Endothelial cell of umbilical vein (primary cell): Measurements from ENCODE around the gene TBC1D23. TPM values are rescaled to one million over a fixed set of nuclear protein-coding genes. Genes with fewer than 3 reads are reported as not detected.

Experiments used
- BruUV-seq: library from RNA; stranded (reverse); fragments of 400-500 nt; replicated peaks from 2 replicates; lab custom pipeline; 2021; lab: Mats Ljungman, UMichigan
- CTCF ChIA-PET: fragments of 300-600, 350-600 bp; sonication (Branson Sonifier 250); formaldehyde crosslinking; loops from one replicate; lab custom pipeline; 2021; ENCODE audit warnings: antibody characterized with exemption, inconsistent platforms; lab: Charles Lee
- POLR2A ChIA-PET: fragments of 300-600, 350-600 bp; sonication (Branson Sonifier 250); formaldehyde crosslinking; loops from one replicate; lab custom pipeline; 2021; ENCODE audit warnings: antibody characterized with exemption, inconsistent platforms; lab: Charles Lee
- DNase-seq: peaks from one replicate; pipeline ENCODE4 v3.0.0-alpha.2; 2011; ENCODE audit warnings: low read depth, low spot score
- FAIRE-seq: peaks from 2 replicates; lab custom pipeline; 2011; peaks lifted over from hg19 to GRCh38; lab: Jason Lieb, UNC
- H2AFZ ChIP-seq: 2 replicates; pipeline ENCODE4 v1.6.0; 2012; ENCODE audit warnings: low read depth, low read length, control low read depth, inconsistent platforms
- H3K27ac ChIP-seq: 2 replicates; pipeline ENCODE4 v1.5.1; 2011; ENCODE audit warnings: low read depth, mild to moderate bottlenecking, control low read depth, low read length, moderate library complexity; ENCODE audit not compliant: insufficient read depth
- H3K27me3 ChIP-seq, 2 experiments: 2 replicates each; pipeline versions ENCODE4 v1.6.0 to v1.6.1; 2011; ENCODE audit warnings: low read length in 2 of 2, mixed read lengths in 1 of 2; ENCODE audit not compliant: control insufficient read depth in 2 of 2, insufficient read depth in 2 of 2
- H3K36me3 ChIP-seq, 2 experiments: 2 replicates in 1 of 2; 3 replicates in 1 of 2; pipeline ENCODE4 v1.5.1; 2011; ENCODE audit warnings: low read length in 2 of 2, mild to moderate bottlenecking in 1 of 2, moderate library complexity in 1 of 2; ENCODE audit not compliant: control insufficient read depth in 2 of 2, insufficient read depth in 2 of 2; ENCODE audit errors: extremely low read depth in 1 of 2
- H3K4me1 ChIP-seq: 3 replicates; pipeline ENCODE4 v1.5.1; 2011; ENCODE audit warnings: mild to moderate bottlenecking, low read length; ENCODE audit not compliant: control insufficient read depth, insufficient read depth; ENCODE audit errors: extremely low read depth
- H3K4me2 ChIP-seq: 2 replicates; pipeline ENCODE4 v1.6.1; 2011; ENCODE audit warnings: low read length, control low read depth, mixed read lengths; ENCODE audit not compliant: insufficient read depth
- H3K4me3 ChIP-seq, 3 experiments: fragments of 200-600 bp in 1 of 3; sonication (generic), shearing (Covaris generic) in 1 of 3; replicated peaks in 1 of 3; 2 replicates each; pipeline ENCODE4 v1.5.1; 2011 to 2016; ENCODE audit warnings: control low read depth in 3 of 3, low read length in 3 of 3, mild to moderate bottlenecking in 2 of 3, inconsistent platforms in 1 of 3, low read depth in 1 of 3, moderate library complexity in 1 of 3; ENCODE audit not compliant: insufficient read depth in 1 of 3
- H3K79me2 ChIP-seq: 2 replicates; pipeline ENCODE4 v1.6.0; 2012; ENCODE audit warnings: low read length, inconsistent platforms; ENCODE audit not compliant: control insufficient read depth, insufficient read depth
- H3K9ac ChIP-seq: replicated peaks from 2 replicates; pipeline ENCODE3; 2011; ENCODE audit warnings: low read length, control low read depth; ENCODE audit not compliant: insufficient read depth; ENCODE audit errors: extremely low read depth
- H3K9me1 ChIP-seq: replicated peaks from 3 replicates; pipeline ENCODE4 v1.6.0; 2011; ENCODE audit warnings: mild to moderate bottlenecking, low read length; ENCODE audit not compliant: control insufficient read depth, insufficient read depth; ENCODE audit errors: extremely low read depth
- H3K9me3 ChIP-seq: replicated peaks from 2 replicates; pipeline ENCODE4 v1.5.1; 2012; ENCODE audit warnings: low read length, inconsistent platforms; ENCODE audit not compliant: control insufficient read depth, insufficient read depth
- H4K20me1 ChIP-seq: replicated peaks from 2 replicates; pipeline ENCODE3; 2011; ENCODE audit warnings: mild to moderate bottlenecking, low read length; ENCODE audit not compliant: control insufficient read depth, insufficient read depth; ENCODE audit errors: extremely low read depth
- EZH2 ChIP-seq: IDR thresholded peaks from 2 replicates; pipeline ENCODE4 v1.6.1; 2012; ENCODE audit warnings: borderline replicate concordance, low read depth, mild to moderate bottlenecking, moderate library complexity, low read length, inconsistent platforms; ENCODE audit not compliant: severe bottlenecking
- FOS ChIP-seq: IDR thresholded peaks from 2 replicates; pipeline ENCODE4 v1.6.1; 2011; ENCODE audit warnings: mild to moderate bottlenecking, low read length, moderate library complexity, borderline replicate concordance; ENCODE audit not compliant: insufficient read depth
- GATA2 ChIP-seq: IDR thresholded peaks from 2 replicates; pipeline ENCODE4 v1.7.0; 2011; ENCODE audit warnings: low read depth, mild to moderate bottlenecking, moderate library complexity, mixed read lengths, low read length; ENCODE audit not compliant: insufficient read length, insufficient read depth
- JUN ChIP-seq: IDR thresholded peaks from 2 replicates; pipeline ENCODE4 v1.6.1; 2011; ENCODE audit warnings: borderline replicate concordance, low read depth; ENCODE audit not compliant: insufficient read length, insufficient read depth
- MYC ChIP-seq: IDR thresholded peaks from one replicate; pipeline ENCODE4 v1.6.1; 2011; ENCODE audit warnings: mild to moderate bottlenecking, low read depth, low read length
- POLR2A ChIP-seq: IDR thresholded peaks from 2 replicates; pipeline ENCODE4 v1.6.1; 2012; ENCODE audit warnings: low read depth, mild to moderate bottlenecking, control low read depth, low read length
- POLR2AphosphoS5 ChIP-seq: IDR thresholded peaks from 2 replicates; pipeline ENCODE4 v1.6.1; 2012; ENCODE audit warnings: low read depth, mild to moderate bottlenecking, control low read depth, low read length, moderate library complexity; ENCODE audit not compliant: insufficient read depth
- dilution Hi-C: fragments of 300-500 bp; cut with MboI; formaldehyde crosslinking; loops from one replicate; pipeline ENCODE4 v1.15.0; 2019; ENCODE audit warnings: low sequenced_read_pairs; ENCODE audit not compliant: extremely low pct_ligation_motif_present
- intact Hi-C: fragments of 100-400 bp; cut with micrococcal nuclease; formaldehyde crosslinking; loops from one replicate; pipeline ENCODE4 v1.10.0; 2022
- polyA plus RNA-seq, 4 experiments: library from polyadenylated mRNA; depleted of rRNA in 3 of 4; stranded (reverse) in 3 of 4; unstranded in 1 of 4; fragments of >200 nt; gene quantifications; 2 replicates each; pipeline versions ENCODE4 v1.2.1 to v1.2.3, GENCODE V29; 2011 to 2012; ENCODE audit warnings: missing spikeins in 1 of 4
- total RNA-seq: library from RNA; stranded (reverse); gene quantifications from 2 replicates; pipeline ENCODE4 v1.2.3, GENCODE V29; 2021
- TF ChIP-seq, protein P1 (sequence below), 2 donors: IDR thresholded peaks; 1 replicate in 1 of 2; 2 replicates in 1 of 2; pipeline ENCODE4 v1.5.1; 2011; ENCODE audit warnings: low read length in 2 of 2, mild to moderate bottlenecking in 2 of 2, moderate library complexity in 2 of 2, control low read depth in 1 of 2, inconsistent platforms in 1 of 2, low read depth in 1 of 2; ENCODE audit not compliant: insufficient read depth in 1 of 2; ENCODE audit errors: extremely low read depth in 1 of 2
- TF ChIP-seq, protein P2 (sequence below): IDR thresholded peaks from 2 replicates; pipeline ENCODE4 v1.6.1; 2011; ENCODE audit not compliant: insufficient read depth, insufficient read length

Gene TBC1D23
- total and polyA plus RNA-seq, 2 donors (not counting 3 experiments of a cell fraction or from before 2014, with no cell fraction given) = 10.3 to 34.8 TPM

DNA sequence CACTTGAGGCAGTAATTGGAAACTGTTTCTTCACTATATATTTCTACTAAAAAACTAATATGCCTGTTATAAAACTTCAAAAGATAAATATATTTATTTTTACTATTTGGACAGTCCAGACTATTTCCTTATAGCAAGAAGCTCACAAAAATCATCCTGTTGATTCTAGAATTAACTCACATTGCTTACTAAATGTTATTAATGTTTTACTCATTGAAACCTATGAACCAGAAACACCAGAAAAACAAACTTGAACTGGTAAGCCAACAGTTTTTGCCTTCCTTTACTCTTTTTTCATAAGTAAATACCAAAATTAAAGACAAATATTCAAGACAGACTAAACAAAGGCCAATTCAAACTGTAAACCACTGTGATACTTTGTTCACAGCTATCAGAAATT lies 113.7 kb downstream of the TBC1D23 start:
- intact Hi-C loops (no loop called here), dilution Hi-C loops (no loop called here)
- Histone ChIP-seq H2AFZ (no peak overlapping the region), H3K4me3 (no peak overlapping the region), H3K79me2 (peaks cover 1% of the 10 kb centered on the region), H3K4me2 (no peak overlapping the region), H3K9me3 (no peaks in the 10 kb centered on the region), H3K9me1 (no peaks in the 10 kb centered on the region), H4K20me1 (no peaks in the 10 kb centered on the region), H3K4me1 (no peaks in the 10 kb centered on the region), H3K27ac (no peak overlapping the region), H3K27me3 (no peaks in the 10 kb centered on the region), H3K36me3 (peaks cover 10 to 12% of the 10 kb centered on the region in 2 experiments), H3K9ac (no peak overlapping the region)
- BruUV-seq = no TSS peak
- DNase-seq = no peak
- FAIRE-seq = no peak
- CTCF ChIA-PET = interaction anchor here (1.7 kb wide), 1 partner anchor 88 kb away, joined by 5 read pairs; no protein-coding TSS in a partner anchor
- POLR2A ChIA-PET = no interaction called here
- no peak for TF ChIP-seq POLR2A
- TF ChIP-seq, protein P1, sequence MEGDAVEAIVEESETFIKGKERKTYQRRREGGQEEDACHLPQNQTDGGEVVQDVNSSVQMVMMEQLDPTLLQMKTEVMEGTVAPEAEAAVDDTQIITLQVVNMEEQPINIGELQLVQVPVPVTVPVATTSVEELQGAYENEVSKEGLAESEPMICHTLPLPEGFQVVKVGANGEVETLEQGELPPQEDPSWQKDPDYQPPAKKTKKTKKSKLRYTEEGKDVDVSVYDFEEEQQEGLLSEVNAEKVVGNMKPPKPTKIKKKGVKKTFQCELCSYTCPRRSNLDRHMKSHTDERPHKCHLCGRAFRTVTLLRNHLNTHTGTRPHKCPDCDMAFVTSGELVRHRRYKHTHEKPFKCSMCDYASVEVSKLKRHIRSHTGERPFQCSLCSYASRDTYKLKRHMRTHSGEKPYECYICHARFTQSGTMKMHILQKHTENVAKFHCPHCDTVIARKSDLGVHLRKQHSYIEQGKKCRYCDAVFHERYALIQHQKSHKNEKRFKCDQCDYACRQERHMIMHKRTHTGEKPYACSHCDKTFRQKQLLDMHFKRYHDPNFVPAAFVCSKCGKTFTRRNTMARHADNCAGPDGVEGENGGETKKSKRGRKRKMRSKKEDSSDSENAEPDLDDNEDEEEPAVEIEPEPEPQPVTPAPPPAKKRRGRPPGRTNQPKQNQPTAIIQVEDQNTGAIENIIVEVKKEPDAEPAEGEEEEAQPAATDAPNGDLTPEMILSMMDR (IDR thresholded peaks at IDR 0.05; ENCODE audit: extremely low read depth in 1 of 2, insufficient read depth in 1 of 2, low read depth in 1 of 2, low read length in 2 of 2) = no peak
- TF ChIP-seq GATA2 = no peak
- no peak for TF ChIP-seq JUN
- TF ChIP-seq POLR2AphosphoS5 = no peak
- TF ChIP-seq, protein P2, sequence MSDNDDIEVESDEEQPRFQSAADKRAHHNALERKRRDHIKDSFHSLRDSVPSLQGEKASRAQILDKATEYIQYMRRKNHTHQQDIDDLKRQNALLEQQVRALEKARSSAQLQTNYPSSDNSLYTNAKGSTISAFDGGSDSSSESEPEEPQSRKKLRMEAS = no peak
- TF ChIP-seq MYC = no peak
- TF ChIP-seq FOS = no peak
- no peak for TF ChIP-seq EZH2

Other genes with a start within 250 kb of the TBC1D23 start
- gene FILIP1L, start 146.5 kb upstream of the TBC1D23 start, total RNA-seq = 29.2 and 29.9 TPM in 2 replicates
- 26.0 and 36.2 TPM in 2 replicates for gene FILIP1L, start 146.5 kb upstream of the TBC1D23 start, polyA plus RNA-seq
- 20.5 and 29.1 TPM in 2 replicates for gene NIT2, start 73.8 kb downstream of the TBC1D23 start, total RNA-seq
- gene NIT2, start 73.8 kb downstream of the TBC1D23 start, polyA plus RNA-seq = 14.4 and 19.4 TPM in 2 replicates
- gene TOMM70, start 140.1 kb downstream of the TBC1D23 start, total RNA-seq = 28.3 and 32.3 TPM in 2 replicates
- gene TOMM70, start 140.1 kb downstream of the TBC1D23 start, polyA plus RNA-seq = 6.2 and 7.6 TPM in 2 replicates
- 0.80 and 0.81 TPM in 2 replicates for gene LNP1, start 140.5 kb downstream of the TBC1D23 start, total RNA-seq
- 0.40 and 0.80 TPM in 2 replicates for gene LNP1, start 140.5 kb downstream of the TBC1D23 start, polyA plus RNA-seq
- 5.4 and 5.6 TPM in 2 replicates for gene TMEM45A, start 231.6 kb downstream of the TBC1D23 start, total RNA-seq
- gene TMEM45A, start 231.6 kb downstream of the TBC1D23 start, polyA plus RNA-seq = 6.6 and 8.6 TPM in 2 replicates